SU-DHL-6 (cell line): ENCODE measurements around the gene MADCAM1.

ENCODE experiments used
- EZH2phosphoT487 ChIP-seq: fragments of 200-600 bp; sonication (generic), shearing (Covaris generic); conservative IDR thresholded peaks from 2 replicates; pipeline ENCODE4 v1.6.1; 2018; ENCODE audit warnings: mild to moderate bottlenecking, antibody characterized with exemption, low read length, moderate library complexity, mixed read lengths
- TF ChIP-seq, protein P1 (sequence below): fragments of 200-600 bp; sonication (generic); IDR thresholded peaks from one replicate; pipeline ENCODE4 v1.5.1; 2017; ENCODE audit warnings: antibody characterized with exemption, mild to moderate bottlenecking, low read length, moderate library complexity; ENCODE audit not compliant: insufficient read depth, poor library complexity, severe bottlenecking

DNA sequence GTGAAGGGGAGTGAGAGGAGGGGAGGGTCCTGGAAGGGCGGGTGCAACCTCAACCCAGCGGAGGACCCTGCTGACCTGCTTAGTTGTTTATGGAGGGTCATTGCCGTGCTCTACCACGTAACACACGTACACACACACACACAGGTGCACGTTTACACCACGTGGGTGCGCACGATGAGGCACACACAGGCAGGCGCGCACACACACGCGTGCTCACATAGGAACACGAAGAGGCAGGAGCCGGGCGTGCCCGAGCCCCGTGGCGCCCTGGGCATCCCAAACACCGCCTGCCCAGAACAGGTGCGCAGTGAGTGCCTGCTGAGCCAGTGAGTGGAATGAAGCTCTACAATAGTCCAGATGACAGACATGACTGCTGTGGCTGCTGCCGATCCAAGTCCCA, 11.2 kb upstream of the MADCAM1 start:
- TF ChIP-seq, protein P1, sequence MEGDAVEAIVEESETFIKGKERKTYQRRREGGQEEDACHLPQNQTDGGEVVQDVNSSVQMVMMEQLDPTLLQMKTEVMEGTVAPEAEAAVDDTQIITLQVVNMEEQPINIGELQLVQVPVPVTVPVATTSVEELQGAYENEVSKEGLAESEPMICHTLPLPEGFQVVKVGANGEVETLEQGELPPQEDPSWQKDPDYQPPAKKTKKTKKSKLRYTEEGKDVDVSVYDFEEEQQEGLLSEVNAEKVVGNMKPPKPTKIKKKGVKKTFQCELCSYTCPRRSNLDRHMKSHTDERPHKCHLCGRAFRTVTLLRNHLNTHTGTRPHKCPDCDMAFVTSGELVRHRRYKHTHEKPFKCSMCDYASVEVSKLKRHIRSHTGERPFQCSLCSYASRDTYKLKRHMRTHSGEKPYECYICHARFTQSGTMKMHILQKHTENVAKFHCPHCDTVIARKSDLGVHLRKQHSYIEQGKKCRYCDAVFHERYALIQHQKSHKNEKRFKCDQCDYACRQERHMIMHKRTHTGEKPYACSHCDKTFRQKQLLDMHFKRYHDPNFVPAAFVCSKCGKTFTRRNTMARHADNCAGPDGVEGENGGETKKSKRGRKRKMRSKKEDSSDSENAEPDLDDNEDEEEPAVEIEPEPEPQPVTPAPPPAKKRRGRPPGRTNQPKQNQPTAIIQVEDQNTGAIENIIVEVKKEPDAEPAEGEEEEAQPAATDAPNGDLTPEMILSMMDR: no peak
- no peak for TF ChIP-seq EZH2phosphoT487
